AG10803 (cell line): ENCODE data around the gene CLBA1.
"Not testable (repeated sequence)": the region's sequence is repeated elsewhere in the genome, so short reads cannot be mapped to it uniquely, and the experiment has no call there.

ENCODE experiments used
- DNase-seq: peaks from one replicate; pipeline ENCODE4 v3.0.0; 2010; ENCODE audit warnings: low read depth
- H3K4me3 ChIP-seq: 2 replicates; pipeline ENCODE4 v1.5.1; 2011; ENCODE audit warnings: mild to moderate bottlenecking, low read length, control low read depth
- TF ChIP-seq, protein P1 (sequence below): conservative IDR thresholded peaks from 2 replicates; pipeline ENCODE4 v1.5.1; 2011; ENCODE audit warnings: mild to moderate bottlenecking, low read length, control low read depth, inconsistent platforms

CLBA1 gene

DNA sequence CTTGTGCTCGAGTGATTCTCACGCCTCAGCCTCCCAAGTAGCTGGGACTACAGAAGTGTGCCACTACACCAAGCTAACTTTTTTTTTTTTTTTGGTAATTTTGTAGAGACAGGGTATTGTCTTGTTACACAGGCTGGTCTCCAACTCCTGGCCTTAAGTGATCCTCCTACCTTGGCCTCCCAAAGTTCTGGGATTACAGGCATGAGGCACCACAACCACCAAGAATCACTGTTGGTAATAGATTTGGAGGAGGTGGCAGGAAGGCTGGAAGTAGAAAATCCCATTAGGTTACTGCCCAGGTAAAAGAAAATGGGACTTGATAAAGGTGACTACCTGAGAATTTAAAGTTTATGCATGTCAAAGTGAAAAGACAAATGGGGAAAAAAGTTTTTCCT, 36.7 kb downstream of the CLBA1 start:
- H3K4me3 ChIP-seq, result peak overlapping the region; percentile 83
- TF ChIP-seq, protein P1, sequence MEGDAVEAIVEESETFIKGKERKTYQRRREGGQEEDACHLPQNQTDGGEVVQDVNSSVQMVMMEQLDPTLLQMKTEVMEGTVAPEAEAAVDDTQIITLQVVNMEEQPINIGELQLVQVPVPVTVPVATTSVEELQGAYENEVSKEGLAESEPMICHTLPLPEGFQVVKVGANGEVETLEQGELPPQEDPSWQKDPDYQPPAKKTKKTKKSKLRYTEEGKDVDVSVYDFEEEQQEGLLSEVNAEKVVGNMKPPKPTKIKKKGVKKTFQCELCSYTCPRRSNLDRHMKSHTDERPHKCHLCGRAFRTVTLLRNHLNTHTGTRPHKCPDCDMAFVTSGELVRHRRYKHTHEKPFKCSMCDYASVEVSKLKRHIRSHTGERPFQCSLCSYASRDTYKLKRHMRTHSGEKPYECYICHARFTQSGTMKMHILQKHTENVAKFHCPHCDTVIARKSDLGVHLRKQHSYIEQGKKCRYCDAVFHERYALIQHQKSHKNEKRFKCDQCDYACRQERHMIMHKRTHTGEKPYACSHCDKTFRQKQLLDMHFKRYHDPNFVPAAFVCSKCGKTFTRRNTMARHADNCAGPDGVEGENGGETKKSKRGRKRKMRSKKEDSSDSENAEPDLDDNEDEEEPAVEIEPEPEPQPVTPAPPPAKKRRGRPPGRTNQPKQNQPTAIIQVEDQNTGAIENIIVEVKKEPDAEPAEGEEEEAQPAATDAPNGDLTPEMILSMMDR, result no peak
- no peak for DNase-seq

- no peak for DNase-seq
- H3K4me3 ChIP-seq, result no peak overlapping the region
- TF ChIP-seq, protein P1, result no peak
Measured at GRCh38 chr14:105023144-105023543, 37.6 kb downstream of the CLBA1 start.

GRCh38 chr14:105023791-105024480, 38.3 kb downstream of the CLBA1 start:
- TF ChIP-seq, protein P1, result no peak
- H3K4me3 ChIP-seq, result no peak overlapping the region
- peak; percentile 72 for DNase-seq

GRCh38 chr14:105025429-105025828, 39.8 kb downstream of the CLBA1 start:
- TF ChIP-seq, protein P1, result no peak
- no peak overlapping the region for H3K4me3 ChIP-seq

DNA sequence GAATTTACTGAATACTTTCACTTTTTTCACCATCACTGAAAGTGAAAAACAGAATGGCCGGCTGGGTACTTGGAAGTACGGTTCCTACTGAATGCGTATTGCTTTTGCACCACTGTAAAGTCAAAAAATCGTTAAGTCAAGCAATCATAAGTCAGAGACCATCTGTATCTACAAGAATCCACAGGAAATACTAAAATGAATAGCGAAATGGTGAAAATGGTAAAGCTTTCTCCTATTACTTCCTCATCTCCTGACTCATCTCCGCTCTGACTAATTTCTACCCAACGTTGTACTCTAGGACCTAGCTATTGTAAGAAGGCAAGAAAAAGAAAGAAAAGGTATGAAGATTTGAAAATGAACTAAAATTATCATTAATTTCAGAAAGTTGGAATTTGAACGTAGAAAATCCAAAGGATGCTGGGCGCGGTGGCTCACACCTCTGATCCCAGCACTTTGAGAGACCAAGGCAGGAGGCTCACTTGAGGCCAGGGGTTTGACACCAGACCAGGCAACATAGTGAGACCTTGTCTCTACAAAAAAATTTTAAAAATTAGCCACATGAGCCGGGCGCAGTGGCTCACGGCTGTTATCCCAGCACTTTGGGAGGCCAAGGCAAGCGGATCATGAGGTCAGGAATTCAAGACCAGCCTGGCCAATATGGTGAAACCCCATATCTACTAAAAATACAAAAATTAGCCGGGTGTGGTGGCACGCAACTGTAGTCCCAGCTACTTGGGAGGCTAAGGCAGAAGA, 40.6 kb downstream of the CLBA1 start:
- no peak overlapping the region for H3K4me3 ChIP-seq
- TF ChIP-seq, protein P1, result no peak
- peak; percentile 26 for DNase-seq

More at GRCh38 chr14:105025429-105025828, 39.8 kb downstream of the CLBA1 start:
- DNase-seq, result no peak

DNA sequence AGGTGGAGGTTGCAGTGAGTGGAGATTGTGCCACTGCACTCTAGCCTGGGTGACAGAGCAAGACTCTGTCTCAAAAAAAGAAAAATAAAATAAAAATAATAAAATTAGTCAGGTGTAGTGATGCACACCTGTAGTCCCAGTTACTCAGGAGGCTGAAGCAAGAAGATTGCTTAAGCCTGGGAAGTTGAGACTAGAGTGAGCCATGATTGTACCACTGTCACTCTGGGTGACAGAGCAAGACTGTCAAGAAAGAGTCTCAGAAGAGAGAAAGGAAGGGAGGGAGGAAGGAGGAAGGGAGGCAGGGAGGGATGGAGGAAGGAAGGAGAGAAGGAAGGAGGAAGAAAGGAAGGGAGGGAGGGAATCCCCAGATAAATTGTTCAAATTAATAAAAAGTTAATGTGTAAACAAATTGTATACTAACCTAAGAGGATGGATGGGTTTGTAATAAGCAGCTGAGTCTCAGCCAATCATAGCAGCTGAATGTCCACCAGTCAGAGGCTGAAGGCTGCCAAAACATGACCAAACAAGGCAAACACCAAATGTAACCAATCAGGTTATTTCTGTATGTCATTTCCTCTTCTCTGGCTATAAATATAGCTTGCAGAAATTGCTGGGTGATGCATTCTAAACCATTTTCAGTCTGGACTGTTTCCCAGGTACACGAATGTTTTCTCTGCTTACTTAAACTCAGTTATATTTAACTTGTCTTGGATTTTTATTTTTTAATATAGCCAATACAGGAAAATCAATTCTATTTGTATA, 41.4 kb downstream of the CLBA1 start:
- TF ChIP-seq, protein P1, result no peak
- DNase-seq, result peak; percentile 44
- no peak overlapping the region for H3K4me3 ChIP-seq

DNA sequence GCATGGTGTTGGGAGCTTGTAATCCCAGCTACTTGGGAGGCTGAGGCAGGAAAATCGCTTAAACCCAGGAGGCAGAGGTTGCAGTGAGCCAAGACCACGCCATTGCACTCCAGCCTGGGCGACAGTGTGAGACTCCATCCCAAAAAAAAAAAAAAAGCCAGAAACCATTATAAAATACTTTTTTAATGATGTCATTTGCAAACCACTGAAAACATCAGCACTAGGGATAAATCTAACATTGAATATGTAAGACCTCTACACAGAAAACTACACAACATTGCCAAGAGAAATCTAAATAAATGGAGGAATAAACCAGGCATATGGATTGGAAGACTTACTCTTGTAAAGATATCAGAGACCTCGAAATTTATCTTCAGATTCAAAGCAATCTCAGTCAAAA, 42.1 kb downstream of the CLBA1 start:
- H3K4me3 ChIP-seq, result not testable (repeated sequence)
- DNase-seq, result peak; percentile 26
